MM.1S (cell line): ENCODE measurements around the gene CUL2.
"Not testable (repeated sequence)": the region's sequence is repeated elsewhere in the genome, so short reads cannot be mapped to it uniquely, and the experiment has no call there.

Experiments used
- DNase-seq: peaks from one replicate; pipeline ENCODE4 v3.0.0-alpha.2; 2015
- H2AFZ ChIP-seq: fragments of 300-600 bp; sonication (generic); 2 replicates; pipeline ENCODE4 v1.6.0; 2016; ENCODE audit warnings: antibody characterized with exemption, low read length
- H3F3A ChIP-seq: fragments of 300-600 bp; sonication (generic); 2 replicates; pipeline ENCODE4 v1.6.1; 2016; ENCODE audit warnings: mild to moderate bottlenecking, antibody characterized with exemption, low read length, moderate library complexity, mixed read lengths; ENCODE audit not compliant: insufficient read depth
- H3K27ac ChIP-seq: fragments of 300-600 bp; sonication (generic); 2 replicates; pipeline ENCODE4 v1.5.1; 2016; ENCODE audit warnings: mild to moderate bottlenecking, low read length
- H3K27me3 ChIP-seq: fragments of 300-600 bp; sonication (generic); replicated peaks from 2 replicates; pipeline ENCODE4 v1.6.0; 2016; ENCODE audit warnings: low read length; ENCODE audit not compliant: insufficient read depth
- H3K36me3 ChIP-seq: fragments of 300-600 bp; sonication (generic); replicated peaks from 2 replicates; pipeline ENCODE4 v1.6.1; 2016; ENCODE audit warnings: mild to moderate bottlenecking, low read length, mixed read lengths; ENCODE audit not compliant: insufficient read depth
- H3K4me1 ChIP-seq: fragments of 300-600 bp; sonication (generic); 2 replicates; pipeline ENCODE4 v1.6.1; 2016; ENCODE audit warnings: low read length, mixed read lengths
- H3K4me2 ChIP-seq: fragments of 300-600 bp; sonication (generic); 2 replicates; pipeline ENCODE4 v1.6.0; 2016; ENCODE audit warnings: low read depth, low read length
- H3K4me3 ChIP-seq: fragments of 300-600 bp; sonication (generic); 2 replicates; pipeline ENCODE4 v1.5.1; 2016; ENCODE audit warnings: low read length, mixed read lengths
- H3K79me2 ChIP-seq: fragments of 300-600 bp; sonication (generic); 2 replicates; pipeline ENCODE4 v1.6.1; 2016; ENCODE audit warnings: mixed run types, low read length, mixed read lengths
- H3K9ac ChIP-seq: fragments of 300-600 bp; sonication (generic); 2 replicates; pipeline ENCODE4 v1.6.1; 2016; ENCODE audit warnings: low read length, mixed read lengths
- H3K9me2 ChIP-seq: fragments of 300-600 bp; sonication (generic); replicated peaks from 2 replicates; pipeline ENCODE4 v1.6.1; 2016; ENCODE audit warnings: mild to moderate bottlenecking, low read length, mixed read lengths; ENCODE audit not compliant: insufficient read depth
- H3K9me3 ChIP-seq: fragments of 300-600 bp; sonication (generic); replicated peaks from 2 replicates; pipeline ENCODE4 v1.6.1; 2016; ENCODE audit warnings: mild to moderate bottlenecking, low read length, mixed read lengths; ENCODE audit not compliant: insufficient read depth
- H4K20me1 ChIP-seq: fragments of 300-600 bp; sonication (generic); 2 replicates; pipeline ENCODE4 v1.6.1; 2016; ENCODE audit warnings: mild to moderate bottlenecking, low read length, moderate library complexity, mixed read lengths; ENCODE audit not compliant: insufficient read depth
- EZH2 ChIP-seq: fragments of 300-600 bp; sonication (generic); optimal IDR thresholded peaks from 2 replicates; pipeline ENCODE3; 2017; ENCODE audit warnings: low read depth, mild to moderate bottlenecking, antibody characterized with exemption, low read length, mixed read lengths
- EZH2phosphoT487 ChIP-seq: fragments of 300-600 bp; sonication (generic); IDR thresholded peaks from 2 replicates; pipeline ENCODE4 v1.6.1; 2018; ENCODE audit warnings: antibody characterized with exemption, low read length
- TF ChIP-seq, protein P1 (sequence below): fragments of 300-600 bp; sonication (generic); IDR thresholded peaks from 2 replicates; pipeline ENCODE4 v1.5.1; 2016; ENCODE audit warnings: antibody characterized with exemption, low read length, mixed read lengths

The CUL2 gene

GRCh38 chr10:35050568-35050967 lies 39.6 kb downstream of the CUL2 start:
- no peak overlapping the region for H3K27ac ChIP-seq
- H3F3A ChIP-seq = no peaks in the 10 kb centered on the region
- H3K79me2 ChIP-seq = no peaks in the 10 kb centered on the region
- no peak overlapping the region for H3K9ac ChIP-seq
- H4K20me1 ChIP-seq = no peaks in the 10 kb centered on the region
- H3K4me2 ChIP-seq = no peak overlapping the region
- TF ChIP-seq, protein P1, sequence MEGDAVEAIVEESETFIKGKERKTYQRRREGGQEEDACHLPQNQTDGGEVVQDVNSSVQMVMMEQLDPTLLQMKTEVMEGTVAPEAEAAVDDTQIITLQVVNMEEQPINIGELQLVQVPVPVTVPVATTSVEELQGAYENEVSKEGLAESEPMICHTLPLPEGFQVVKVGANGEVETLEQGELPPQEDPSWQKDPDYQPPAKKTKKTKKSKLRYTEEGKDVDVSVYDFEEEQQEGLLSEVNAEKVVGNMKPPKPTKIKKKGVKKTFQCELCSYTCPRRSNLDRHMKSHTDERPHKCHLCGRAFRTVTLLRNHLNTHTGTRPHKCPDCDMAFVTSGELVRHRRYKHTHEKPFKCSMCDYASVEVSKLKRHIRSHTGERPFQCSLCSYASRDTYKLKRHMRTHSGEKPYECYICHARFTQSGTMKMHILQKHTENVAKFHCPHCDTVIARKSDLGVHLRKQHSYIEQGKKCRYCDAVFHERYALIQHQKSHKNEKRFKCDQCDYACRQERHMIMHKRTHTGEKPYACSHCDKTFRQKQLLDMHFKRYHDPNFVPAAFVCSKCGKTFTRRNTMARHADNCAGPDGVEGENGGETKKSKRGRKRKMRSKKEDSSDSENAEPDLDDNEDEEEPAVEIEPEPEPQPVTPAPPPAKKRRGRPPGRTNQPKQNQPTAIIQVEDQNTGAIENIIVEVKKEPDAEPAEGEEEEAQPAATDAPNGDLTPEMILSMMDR = no peak
- TF ChIP-seq EZH2 (no peak), EZH2phosphoT487 (no peak)
- H3K4me3 ChIP-seq = no peak overlapping the region
- H3K36me3 ChIP-seq = no peaks in the 10 kb centered on the region
- H3K9me2 ChIP-seq = no peaks in the 10 kb centered on the region
- DNase-seq = no peak
- no peaks in the 10 kb centered on the region for H3K9me3 ChIP-seq
- no peak overlapping the region for H2AFZ ChIP-seq
- no peaks in the 10 kb centered on the region for H3K4me1 ChIP-seq
- no peaks in the 10 kb centered on the region for H3K27me3 ChIP-seq

DNA sequence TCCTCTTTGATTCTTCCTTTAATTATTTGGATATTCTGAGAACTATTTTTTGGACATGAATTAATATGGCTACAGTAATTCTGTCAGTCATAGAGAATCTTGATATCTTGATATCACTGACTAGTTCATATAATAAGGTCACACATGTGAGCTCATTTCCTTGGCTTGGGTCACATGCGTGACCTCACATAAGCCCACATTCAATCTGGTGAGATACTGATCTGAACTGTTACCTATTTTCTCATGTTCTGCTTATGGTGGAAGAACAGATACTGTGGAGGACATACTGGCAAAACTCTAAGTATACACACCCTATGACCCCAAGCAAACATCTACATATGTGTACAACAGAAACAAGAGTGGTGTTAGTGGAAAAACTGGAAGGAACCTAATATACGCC lies 44.1 kb downstream of the CUL2 start:
- no peaks in the 10 kb centered on the region for H3K9me3 ChIP-seq
- no peak for DNase-seq

DNA sequence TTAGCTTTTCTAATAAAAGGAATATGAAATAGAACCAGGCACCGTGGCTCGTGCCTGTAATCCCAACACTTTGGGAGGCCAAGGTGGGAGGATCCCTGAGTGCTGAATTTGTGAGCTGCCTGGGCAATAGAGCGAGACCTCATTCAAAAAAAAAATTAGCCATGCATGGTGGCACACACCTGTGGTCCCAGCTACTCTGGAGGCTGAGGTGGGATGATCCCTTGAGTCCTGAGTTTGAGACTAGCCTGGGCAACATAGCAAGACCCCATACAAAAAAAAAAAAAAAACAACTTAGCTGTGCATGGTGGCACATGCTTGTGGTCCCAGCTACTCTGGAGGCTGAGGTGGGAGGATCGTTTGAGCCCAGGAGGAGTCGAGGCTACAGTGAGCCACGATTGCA lies 44.9 kb downstream of the CUL2 start:
- H3K9me3 ChIP-seq, H4K20me1 ChIP-seq, H3K27ac ChIP-seq, H3K27me3 ChIP-seq, H3K9ac ChIP-seq, H3K4me2 ChIP-seq, H3K4me3 ChIP-seq, DNase-seq, H3K79me2 ChIP-seq, H3K36me3 ChIP-seq, H3F3A ChIP-seq, H3K9me2 ChIP-seq, H3K4me1 ChIP-seq, H2AFZ ChIP-seq: not testable (repeated sequence)

More for the DNA sequence above, 44.1 kb downstream of the CUL2 start:
- Histone ChIP-seq H3K27me3 (no peaks in the 10 kb centered on the region), H3K9ac (no peak overlapping the region), H3F3A (no peaks in the 10 kb centered on the region), H2AFZ (no peak overlapping the region), H3K4me1 (no peaks in the 10 kb centered on the region), H3K27ac (no peak overlapping the region), H3K79me2 (no peaks in the 10 kb centered on the region), H3K4me3 (no peak overlapping the region), H3K9me2 (no peaks in the 10 kb centered on the region), H3K4me2 (no peak overlapping the region), H3K36me3 (0 out of 2 replicates have a peak, but pooled peaks cover 6% of the 10 kb centered on the region), H4K20me1 (no peaks in the 10 kb centered on the region)
- no peak for TF ChIP-seq EZH2
- no peak for TF ChIP-seq EZH2phosphoT487
- TF ChIP-seq, protein P1 = no peak

DNA sequence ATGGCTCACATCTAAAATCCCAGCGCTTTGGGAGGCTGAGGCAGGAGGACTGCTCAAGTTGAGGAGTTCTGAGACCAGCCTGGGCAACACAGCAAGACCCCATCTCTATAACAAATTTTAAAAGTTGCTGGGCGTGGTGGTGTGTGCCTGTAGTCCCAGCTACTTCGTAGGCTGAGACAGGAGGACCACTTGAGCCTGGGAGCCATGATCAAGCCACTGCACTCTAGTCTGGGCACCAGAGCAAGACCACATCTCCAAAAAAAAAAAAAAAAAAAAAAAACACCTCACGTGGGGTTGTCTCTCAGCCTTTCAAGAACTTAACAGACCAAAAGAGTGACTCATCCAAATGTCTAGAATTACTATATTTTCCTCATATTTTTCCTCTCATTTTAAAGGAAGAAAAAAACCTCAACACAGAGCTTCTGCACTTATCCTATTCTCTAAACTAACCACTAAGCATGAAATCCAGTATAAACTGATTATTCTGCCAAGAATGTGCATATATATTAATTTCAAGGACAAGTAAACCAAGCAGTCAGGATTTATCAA lies 46.3 kb downstream of the CUL2 start:
- Histone ChIP-seq H2AFZ (no peak overlapping the region), H3K36me3 (0 out of 2 replicates have a peak, but pooled peaks cover 6% of the 10 kb centered on the region), H3K4me2 (no peak overlapping the region), H3F3A (no peaks in the 10 kb centered on the region), H4K20me1 (no peaks in the 10 kb centered on the region), H3K27ac (no peak overlapping the region), H3K4me3 (no peak overlapping the region), H3K4me1 (no peaks in the 10 kb centered on the region), H3K9me2 (no peaks in the 10 kb centered on the region), H3K9ac (no peak overlapping the region), H3K27me3 (no peaks in the 10 kb centered on the region), H3K9me3 (no peaks in the 10 kb centered on the region), H3K79me2 (no peaks in the 10 kb centered on the region)
- no peak for DNase-seq
- TF ChIP-seq, protein P1 = no peak
- TF ChIP-seq EZH2phosphoT487 (no peak), EZH2 (no peak)
